Tibial nerve (tissue), 4 donors: ENCODE data around the gene NXPH3. TPM values are rescaled to one million over a fixed set of nuclear protein-coding genes. Genes with fewer than 3 reads are reported as not detected.

Experiments
- DNase-seq, 2 donors: peaks; one replicate each; pipeline ENCODE4 v3.0.0-alpha.2; 2019; ENCODE audit warnings: low spot score in 2 of 2
- H3K27ac ChIP-seq, 4 donors: fragments of 200-600 bp; sonication (generic) in 3 of 4; one replicate each; pipeline ENCODE4 v1.5.1; 2017 to 2019; ENCODE audit warnings: mild to moderate bottlenecking in 1 of 4
- H3K27me3 ChIP-seq, 2 donors: fragments of 200-600 bp; sonication (generic) in 1 of 2; one replicate each; pipeline versions ENCODE4 v1.5.1 to v1.6.0; 2017 to 2019
- H3K36me3 ChIP-seq, 3 donors: fragments of 200-600 bp; sonication (generic); one replicate each; pipeline ENCODE4 v1.5.1; 2018 to 2019
- H3K4me1 ChIP-seq, 4 donors: fragments of 200-600 bp; sonication (generic) in 3 of 4; one replicate each; pipeline ENCODE4 v1.5.1; 2017 to 2019
- H3K4me3 ChIP-seq, 4 donors: fragments of 200-600 bp; sonication (generic) in 3 of 4; one replicate each; pipeline ENCODE4 v1.5.1; 2017 to 2019; ENCODE audit warnings: mild to moderate bottlenecking in 1 of 4, moderate library complexity in 1 of 4
- H3K9me3 ChIP-seq, 4 donors: fragments of 200-600 bp; sonication (generic) in 3 of 4; one replicate each; pipeline ENCODE4 v1.5.1; 2017 to 2019
- CTCF ChIP-seq, 5 experiments: fragments of 200-600 bp in 3 of 5; fragments of 450-650 bp in 2 of 5; sonication (generic) in 3 of 5; IDR thresholded peaks; one replicate each; pipeline ENCODE4 v1.5.1; 2016 to 2019; ENCODE audit warnings: antibody characterized with exemption in 5 of 5, mild to moderate bottlenecking in 3 of 5, moderate library complexity in 2 of 5
- EP300 ChIP-seq, 2 donors: sonication (generic); formaldehyde crosslinking; IDR thresholded peaks; one replicate each; pipeline ENCODE4 v1.6.1; 2017; ENCODE audit warnings: antibody characterized with exemption in 2 of 2, mild to moderate bottlenecking in 1 of 2
- POLR2A ChIP-seq, 2 donors: fragments of 450-650 bp; IDR thresholded peaks; one replicate each; pipeline ENCODE4 v1.6.1; 2017; ENCODE audit warnings: antibody characterized with exemption in 2 of 2, mild to moderate bottlenecking in 2 of 2, moderate library complexity in 2 of 2
- WGBS, 2 donors: methylation state at CpG; one replicate each; pipeline ENCODE4 v1.1.5; 2018; 5-methylcytosine and 5-hydroxymethylcytosine counted together
- total RNA-seq, 4 donors: library from RNA; depleted of rRNA; stranded (reverse); fragments of >200 nt; gene quantifications; one replicate each; pipeline ENCODE4 v1.1.0, GENCODE V29; 2016

NXPH3 gene
- total RNA-seq, 4 donors from 2014 or later: 5.4 to 21.9 (median 11.4) TPM

GRCh38 chr17:49597928-49598655, 22.4 kb downstream of the NXPH3 start:
- Histone ChIP-seq H3K4me3 (no peak overlapping the region), H3K4me1 (peaks cover 0 to 21% (median 7%) of the 10 kb centered on the region in 4 donors), H3K27me3 (no peaks in the 10 kb centered on the region), H3K9me3 (no peaks in the 10 kb centered on the region), H3K27ac (no peak overlapping the region), H3K36me3 (peaks cover 0 to 78% (median 0%) of the 10 kb centered on the region in 3 donors)
- 84 to 89% methylated on average over 8 of the region's 8 CpGs for WGBS, 2 donors
- no peak for DNase-seq
- TF ChIP-seq CTCF (IDR thresholded peaks at IDR 0.05) (no peak), POLR2A (IDR thresholded peaks at IDR 0.05) (no peak), EP300 (IDR thresholded peaks at IDR 0.05) (no peak)

- no peak for DNase-seq
- Histone ChIP-seq H3K4me3 (no peak overlapping the region), H3K9me3 (no peaks in the 10 kb centered on the region), H3K27ac (no peak overlapping the region), H3K27me3 (no peaks in the 10 kb centered on the region), H3K36me3 (peaks cover 0 to 70% (median 0%) of the 10 kb centered on the region in 3 donors), H3K4me1 (peaks cover 0 to 30% (median 11%) of the 10 kb centered on the region in 4 donors)
- no peak for TF ChIP-seq POLR2A (IDR thresholded peaks at IDR 0.05)
- no peak for TF ChIP-seq CTCF (IDR thresholded peaks at IDR 0.05)
- 94 to 96% methylated on average over 3 of the region's 3 CpGs for WGBS, 2 donors
Observed at GRCh38 chr17:49598918-49599317, 23.2 kb downstream of the NXPH3 start.

- H3K4me3 ChIP-seq: no peak overlapping the region
- H3K4me1 ChIP-seq: peaks cover 0 to 35% (median 12%) of the 10 kb centered on the region in 4 donors
- no peak for DNase-seq
- H3K36me3 ChIP-seq: peaks cover 0 to 76% (median 0%) of the 10 kb centered on the region in 3 donors
- H3K27me3 ChIP-seq: no peaks in the 10 kb centered on the region
- TF ChIP-seq CTCF (IDR thresholded peaks at IDR 0.05) (no peak), EP300 (IDR thresholded peaks at IDR 0.05) (no peak), POLR2A (IDR thresholded peaks at IDR 0.05) (no peak)
- no peak overlapping the region for H3K27ac ChIP-seq
- H3K9me3 ChIP-seq: no peaks in the 10 kb centered on the region
Observed at GRCh38 chr17:49600949-49601348, 25.3 kb downstream of the NXPH3 start.

GRCh38 chr17:49602783-49603182, 27.1 kb downstream of the NXPH3 start:
- DNase-seq: no peak
- no peak overlapping the region for H3K4me3 ChIP-seq
- H3K36me3 ChIP-seq: peaks cover 0 to 70% (median 0%) of the 10 kb centered on the region in 3 donors
- peak overlapping the region in 2 of 4 donors; percentile 65 to 85 for H3K27ac ChIP-seq
- H3K4me1 ChIP-seq: peaks cover 0 to 31% (median 12%) of the 10 kb centered on the region in 4 donors
- H3K27me3 ChIP-seq: no peaks in the 10 kb centered on the region
- TF ChIP-seq POLR2A (IDR thresholded peaks at IDR 0.05) (no peak), CTCF (IDR thresholded peaks at IDR 0.05) (no peak), EP300 (IDR thresholded peaks at IDR 0.05) (no peak)
- no peaks in the 10 kb centered on the region for H3K9me3 ChIP-seq

- H3K4me1 ChIP-seq: peaks cover 0 to 26% (median 9%) of the 10 kb centered on the region in 4 donors
- 19 to 27% methylated on average over 3 of the region's 3 CpGs for WGBS, 2 donors
- H3K9me3 ChIP-seq: no peaks in the 10 kb centered on the region
- no peaks in the 10 kb centered on the region for H3K27me3 ChIP-seq
- peak overlapping the region in 2 of 4 donors; percentile 65 to 85 for H3K27ac ChIP-seq
- no peak overlapping the region for H3K4me3 ChIP-seq
- no peak for DNase-seq
- H3K36me3 ChIP-seq: peaks cover 0 to 65% (median 0%) of the 10 kb centered on the region in 3 donors
- TF ChIP-seq EP300 (IDR thresholded peaks at IDR 0.05) (peak in 1 of 2 donors; percentile 13), POLR2A (IDR thresholded peaks at IDR 0.05) (no peak)
Observed at GRCh38 chr17:49603238-49603637, 27.6 kb downstream of the NXPH3 start.
